Smooth muscle cell of the brain vasculature (primary cell): ENCODE measurements around the gene SH3GLB1.
A peak's percentile ranks its signal among the peaks of the same experiment; 100 is the strongest.

Source experiments
- DNase-seq: peaks from one replicate; pipeline ENCODE4 v3.0.0-alpha.2; 2012; ENCODE audit warnings: low read depth, low spot score

SH3GLB1 gene

GRCh38 chr1:86733340-86733739 is 29.0 kb downstream of the SH3GLB1 start:
- no peak for DNase-seq

GRCh38 chr1:86739648-86740509 is 35.5 kb downstream of the SH3GLB1 start:
- no peak for DNase-seq

GRCh38 chr1:86741947-86742572 is 37.7 kb downstream of the SH3GLB1 start:
- DNase-seq: peak; percentile 18

GRCh38 chr1:86747304-86747703 is 42.9 kb downstream of the SH3GLB1 start:
- DNase-seq: no peak

GRCh38 chr1:86748622-86749373 is 44.4 kb downstream of the SH3GLB1 start:
- DNase-seq: no peak

GRCh38 chr1:86750076-86750475 is 45.7 kb downstream of the SH3GLB1 start:
- DNase-seq: no peak

- no peak for DNase-seq
Observed at GRCh38 chr1:86750530-86750929, 46.2 kb downstream of the SH3GLB1 start.

- no peak for DNase-seq
Observed at GRCh38 chr1:86751923-86752322, 47.5 kb downstream of the SH3GLB1 start.

GRCh38 chr1:86753700-86754099 is 49.3 kb downstream of the SH3GLB1 start:
- no peak for DNase-seq

- DNase-seq: no peak
Observed at GRCh38 chr1:86754265-86754974, 50.0 kb downstream of the SH3GLB1 start.

- DNase-seq: no peak
Observed at GRCh38 chr1:86756062-86756406, 51.7 kb downstream of the SH3GLB1 start.

GRCh38 chr1:86757272-86757984 is 53.1 kb downstream of the SH3GLB1 start:
- no peak for DNase-seq

- no peak for DNase-seq
Observed at GRCh38 chr1:86758570-86758969, 54.2 kb downstream of the SH3GLB1 start.

GRCh38 chr1:86760199-86760598 is 55.8 kb downstream of the SH3GLB1 start:
- DNase-seq: no peak

- DNase-seq: no peak
Observed at GRCh38 chr1:86762336-86762735, 58.0 kb downstream of the SH3GLB1 start.

GRCh38 chr1:86764523-86764922 is 60.1 kb downstream of the SH3GLB1 start:
- no peak for DNase-seq

GRCh38 chr1:86765073-86765472 is 60.7 kb downstream of the SH3GLB1 start:
- no peak for DNase-seq

GRCh38 chr1:86765674-86766073 is 61.3 kb downstream of the SH3GLB1 start:
- DNase-seq: no peak

- DNase-seq: no peak
Observed at GRCh38 chr1:86768554-86768953, 64.2 kb downstream of the SH3GLB1 start.

- no peak for DNase-seq
Observed at GRCh38 chr1:86769065-86769464, 64.7 kb downstream of the SH3GLB1 start.
